ENCODE results near the gene THSD4.

- no peak for TF ChIP-seq TAF1 (IDR thresholded peaks at IDR 0.05; ENCODE audit: borderline replicate concordance, low read depth, low read length)
- no peak for TF ChIP-seq POLR2A (IDR thresholded peaks at IDR 0.05; ENCODE audit: low read depth, low read length)
Measured at GRCh38 chr15:71350622-71351378, 235.5 kb downstream of the THSD4 start.
